HCT116 (cell line): ENCODE measurements around the gene CD58. TPM values are rescaled to one million over a fixed set of nuclear protein-coding genes. Genes with fewer than 3 reads are reported as not detected.
A peak's percentile ranks its signal among the peaks of the same experiment; 100 is the strongest.
"Not testable (repeated sequence)": the region's sequence is repeated elsewhere in the genome, so short reads cannot be mapped to it uniquely, and the experiment has no call there.

Experiments
- ATAC-seq: fragments of 200-7000 bp; cut with Tn5 transposase; 2 replicates; pipeline ENCODE4 v1.9.1; 2020; ENCODE audit warnings: mild to moderate bottlenecking, moderate library complexity
- BruUV-seq: library from RNA; stranded (reverse); fragments of 400-500 nt; replicated peaks from 2 replicates; lab custom pipeline; 2021; lab: Mats Ljungman, UMichigan
- CTCF ChIA-PET: fragments of 300-600 bp; sonication (Branson Sonifier 250); formaldehyde crosslinking; loops from one replicate; lab custom pipeline; 2021; ENCODE audit warnings: antibody characterized with exemption; lab: Charles Lee
- POLR2A ChIA-PET: fragments of 300-600, 350-600 bp; sonication (Branson Sonifier 250); formaldehyde crosslinking; loops from one replicate; lab custom pipeline; 2021; ENCODE audit warnings: antibody characterized with exemption; lab: Charles Lee
- RAD21 ChIA-PET, 2 experiments: fragments of 300-600 bp; sonication (Branson Sonifier 250); formaldehyde crosslinking; loops; one replicate each; lab custom pipeline; 2023; ENCODE audit warnings: low total read pairs in 2 of 2; ENCODE audit not compliant: uncharacterized antibody in 2 of 2, unreplicated experiment in 2 of 2, low non-redundant PET in 1 of 2; lab: Charles Lee
- DNase-seq: peaks from one replicate; pipeline ENCODE4 v3.0.0-alpha.2; 2010; ENCODE audit warnings: low read depth, low spot score
- H2AFZ ChIP-seq: fragments of 200-600 bp; shearing (Covaris generic), sonication (generic); 2 replicates; pipeline ENCODE4 v1.6.1; 2017; ENCODE audit warnings: low read depth, mixed run types, mixed read lengths, antibody characterized with exemption, low read length; ENCODE audit not compliant: poor library complexity, severe bottlenecking
- H3K27ac ChIP-seq: 2 replicates; pipeline ENCODE4 v1.5.1; 2012; ENCODE audit warnings: low read depth, low read length
- H3K27me3 ChIP-seq: fragments of 200-600 bp; sonication (generic); 2 replicates; pipeline ENCODE4 v1.6.1; 2016; ENCODE audit warnings: mixed run types, low read length, mixed read lengths; ENCODE audit not compliant: insufficient read depth
- H3K36me3 ChIP-seq, 2 experiments: fragments of 200-500 bp in 1 of 2; fragments of 200-600 bp in 1 of 2; sonication (Bioruptor generic) in 1 of 2; sonication (generic) in 1 of 2; 2 replicates each; pipeline versions ENCODE4 v1.5.1 to v1.6.1; 2014 to 2016; ENCODE audit warnings: low read length in 2 of 2, inconsistent platforms in 1 of 2, mixed read lengths in 1 of 2, mixed run types in 1 of 2; ENCODE audit not compliant: insufficient read depth in 2 of 2, control insufficient read depth in 1 of 2
- H3K4me1 ChIP-seq, 2 experiments: fragments of 200-600 bp in 1 of 2; sonication (generic) in 1 of 2; 2 replicates each; pipeline versions ENCODE4 v1.5.1 to v1.6.1; 2012 to 2017; ENCODE audit warnings: low read length in 2 of 2, inconsistent platforms in 1 of 2, mild to moderate bottlenecking in 1 of 2, mixed read lengths in 1 of 2, mixed run types in 1 of 2, moderate library complexity in 1 of 2; ENCODE audit not compliant: insufficient read depth in 2 of 2, control insufficient read depth in 1 of 2
- H3K4me2 ChIP-seq: fragments of 200-600 bp; sonication (generic); 2 replicates; pipeline ENCODE4 v1.6.1; 2017; ENCODE audit warnings: mixed run types, low read length, mixed read lengths
- H3K4me3 ChIP-seq, 2 experiments: fragments of 200-600 bp in 1 of 2; sonication (generic) in 1 of 2; replicated peaks in 1 of 2; 2 replicates each; pipeline ENCODE4 v1.5.1; 2011 to 2016; ENCODE audit warnings: low read length in 2 of 2, control low read depth in 1 of 2, low read depth in 1 of 2, mild to moderate bottlenecking in 1 of 2, mixed read lengths in 1 of 2, mixed run types in 1 of 2
- H3K79me2 ChIP-seq: fragments of 200-600 bp; sonication (generic); 2 replicates; pipeline ENCODE4 v1.6.1; 2017; ENCODE audit warnings: mild to moderate bottlenecking, mixed run types, low read length, moderate library complexity, mixed read lengths; ENCODE audit not compliant: insufficient read depth
- H3K9ac ChIP-seq: fragments of 200-600 bp; sonication (generic); 2 replicates; pipeline ENCODE4 v1.6.1; 2016; ENCODE audit warnings: low read length, mixed read lengths
- H3K9me2 ChIP-seq: fragments of 200-600 bp; sonication (generic), shearing (Covaris generic); 2 replicates; pipeline ENCODE4 v1.6.1; 2017; ENCODE audit warnings: mixed run types, mild to moderate bottlenecking, moderate library complexity; ENCODE audit not compliant: insufficient read depth
- H3K9me3 ChIP-seq, 2 experiments: fragments of 200-500 bp in 1 of 2; fragments of 200-600 bp in 1 of 2; sonication (Bioruptor generic) in 1 of 2; sonication (generic) in 1 of 2; 2 replicates each; pipeline ENCODE4 v1.6.1; 2014 to 2017; ENCODE audit warnings: low read length in 2 of 2, mixed read lengths in 2 of 2, inconsistent platforms in 1 of 2, low read depth in 1 of 2, mild to moderate bottlenecking in 1 of 2, mixed run types in 1 of 2, moderate library complexity in 1 of 2; ENCODE audit not compliant: control insufficient read depth in 1 of 2, insufficient read depth in 1 of 2
- H4K20me1 ChIP-seq: fragments of 200-600 bp; sonication (generic), shearing (Covaris generic); 2 replicates; pipeline ENCODE4 v1.6.1; 2017; ENCODE audit warnings: mixed run types, mild to moderate bottlenecking, moderate library complexity; ENCODE audit not compliant: insufficient read depth
- RAD21 ChIP-seq: IDR thresholded peaks from 2 replicates; pipeline ENCODE4 v1.6.1; 2012; ENCODE audit warnings: low read depth, mild to moderate bottlenecking
- intact Hi-C: fragments of 100-400 bp; cut with micrococcal nuclease; formaldehyde crosslinking; loops from 2 replicates; pipeline ENCODE4 v1.10.0; 2022
- total RNA-seq: library from RNA; stranded (reverse); gene quantifications from one replicate; pipeline ENCODE4 v1.2.1, GENCODE V29; 2021; ENCODE audit not compliant: unreplicated experiment
- TF ChIP-seq, protein P1 (sequence below), 3 experiments: fragments of 200-600 bp in 1 of 3; sonication (generic) in 1 of 3; IDR thresholded peaks in 2 of 3; conservative IDR thresholded peaks in 1 of 3; 2 replicates each; pipeline ENCODE4 v1.5.1; 2012 to 2017; ENCODE audit warnings: low read depth in 2 of 3, low read length in 2 of 3, antibody characterized with exemption in 1 of 3, borderline replicate concordance in 1 of 3, control low read depth in 1 of 3, mild to moderate bottlenecking in 1 of 3, mixed read lengths in 1 of 3, mixed run types in 1 of 3, moderate library complexity in 1 of 3; ENCODE audit not compliant: insufficient read depth in 1 of 3

The CD58 gene
- total RNA-seq, 1 experiment from 2014 or later, result 18.0 TPM

DNA sequence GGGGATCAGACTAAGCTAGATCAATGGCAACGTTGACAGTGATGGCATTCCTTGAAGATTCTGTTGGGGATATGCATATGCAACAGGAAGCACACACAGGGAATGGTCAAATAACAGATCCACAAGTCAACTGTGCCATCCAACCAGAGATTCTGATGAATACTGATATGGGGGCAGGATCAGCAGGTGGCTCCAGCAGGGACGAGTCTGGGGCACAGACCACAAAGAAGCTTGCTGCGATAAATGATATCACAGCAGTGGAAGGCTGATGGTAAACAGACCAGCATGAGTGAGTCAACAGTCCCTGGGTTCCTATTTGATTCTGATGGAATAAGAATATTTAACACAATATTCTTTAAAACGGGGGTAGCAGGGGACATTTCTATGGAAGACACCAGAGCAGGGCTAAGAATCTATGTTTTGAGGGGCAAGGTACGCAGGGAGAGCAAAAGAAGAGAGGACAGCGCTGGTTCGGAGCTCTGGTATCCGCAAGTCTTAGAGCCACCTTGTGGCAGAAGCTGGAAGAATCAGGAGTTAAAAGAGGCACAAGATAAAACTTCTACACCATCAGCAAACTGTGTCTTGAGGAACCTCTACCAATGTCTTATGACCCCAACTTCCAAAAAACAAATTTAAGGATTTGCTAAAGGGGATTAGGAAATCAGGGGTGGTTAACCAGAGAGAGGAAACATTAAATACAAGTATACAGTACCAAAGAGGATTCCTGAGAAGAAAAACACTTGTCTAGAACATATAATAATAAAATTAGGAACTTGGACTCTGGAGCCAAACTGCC is 25.3 kb upstream of the CD58 start:
- H3K36me3 ChIP-seq, intact Hi-C loops, POLR2A ChIA-PET, H3K9me2 ChIP-seq, H3K4me1 ChIP-seq, H3K27me3 ChIP-seq, H2AFZ ChIP-seq, BruUV-seq, H3K4me3 ChIP-seq, H3K9ac ChIP-seq, H4K20me1 ChIP-seq, H3K27ac ChIP-seq, H3K79me2 ChIP-seq, H3K9me3 ChIP-seq: not testable (repeated sequence)
- ChIA-PET RAD21 (interaction anchor here in 1 of 2 experiments (1.6 kb wide), 1 partner anchor 21 kb away, joined by 8 read pairs; no protein-coding TSS in a partner anchor), CTCF (interaction anchor here (0.5 to 2.7 kb wide), 12 partner anchors 12 to 801 kb away, joined by 3 to 28 read pairs (median 4); partner anchors contain the start of genes CD58, IGSF3 and TTF2)
- H3K4me2 ChIP-seq, result peak overlapping the region; percentile 17; the same call in 1 of the 2 replicates
- ATAC-seq (peak; percentile 84), DNase-seq (peak; percentile 6)
- TF ChIP-seq, protein P1, sequence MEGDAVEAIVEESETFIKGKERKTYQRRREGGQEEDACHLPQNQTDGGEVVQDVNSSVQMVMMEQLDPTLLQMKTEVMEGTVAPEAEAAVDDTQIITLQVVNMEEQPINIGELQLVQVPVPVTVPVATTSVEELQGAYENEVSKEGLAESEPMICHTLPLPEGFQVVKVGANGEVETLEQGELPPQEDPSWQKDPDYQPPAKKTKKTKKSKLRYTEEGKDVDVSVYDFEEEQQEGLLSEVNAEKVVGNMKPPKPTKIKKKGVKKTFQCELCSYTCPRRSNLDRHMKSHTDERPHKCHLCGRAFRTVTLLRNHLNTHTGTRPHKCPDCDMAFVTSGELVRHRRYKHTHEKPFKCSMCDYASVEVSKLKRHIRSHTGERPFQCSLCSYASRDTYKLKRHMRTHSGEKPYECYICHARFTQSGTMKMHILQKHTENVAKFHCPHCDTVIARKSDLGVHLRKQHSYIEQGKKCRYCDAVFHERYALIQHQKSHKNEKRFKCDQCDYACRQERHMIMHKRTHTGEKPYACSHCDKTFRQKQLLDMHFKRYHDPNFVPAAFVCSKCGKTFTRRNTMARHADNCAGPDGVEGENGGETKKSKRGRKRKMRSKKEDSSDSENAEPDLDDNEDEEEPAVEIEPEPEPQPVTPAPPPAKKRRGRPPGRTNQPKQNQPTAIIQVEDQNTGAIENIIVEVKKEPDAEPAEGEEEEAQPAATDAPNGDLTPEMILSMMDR (IDR thresholded peaks at IDR 0.05 in 2 of 3, conservative IDR thresholded peaks at IDR 0.05 in 1 of 3; ENCODE audit: borderline replicate concordance in 1 of 3, insufficient read depth in 1 of 3, low read depth in 2 of 3, low read length in 2 of 3), result peak; percentile 28 to 50 (median 46); a peak in 4 of 6 replicates
- TF ChIP-seq RAD21, result peak; percentile 38

DNA sequence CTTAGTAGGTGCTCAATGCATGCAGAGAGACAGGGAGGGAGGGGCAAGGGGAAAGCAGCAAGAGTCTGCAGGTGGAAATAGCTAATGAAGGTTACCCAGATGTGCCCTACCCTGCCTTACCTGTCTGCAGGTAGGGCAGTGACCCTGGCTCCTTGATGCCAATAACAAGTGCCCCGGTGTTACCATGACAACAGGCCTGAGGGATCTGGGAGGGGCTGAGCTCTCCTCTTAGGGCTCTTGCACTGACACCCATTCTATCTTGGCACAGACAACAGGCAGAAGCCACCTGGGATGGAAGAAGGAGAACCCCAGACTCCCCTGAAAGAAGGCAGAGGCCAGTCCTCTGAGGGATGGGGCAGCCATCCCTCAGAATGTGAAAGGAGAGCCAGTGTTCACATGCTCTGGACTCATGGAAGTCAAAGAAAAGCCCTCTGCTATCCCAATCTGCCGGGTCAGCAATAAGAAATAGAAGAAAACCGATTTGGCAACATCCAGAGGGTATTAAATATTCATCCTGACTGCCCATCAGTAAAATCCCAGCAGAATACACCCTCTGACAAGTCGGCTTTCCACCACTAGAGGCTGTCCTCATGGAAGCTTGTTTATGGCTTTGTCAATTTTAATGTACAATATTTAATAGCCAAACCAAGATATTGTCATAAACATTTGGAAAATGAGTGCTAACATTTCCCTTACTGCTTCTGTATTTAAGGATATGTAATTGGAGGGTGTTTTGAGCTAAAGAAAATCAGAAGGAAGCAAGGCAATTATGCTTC is 24.4 kb upstream of the CD58 start:
- H3K4me1 ChIP-seq, H2AFZ ChIP-seq, BruUV-seq, H3K36me3 ChIP-seq, H3K79me2 ChIP-seq, H3K9me3 ChIP-seq, intact Hi-C loops, H3K27me3 ChIP-seq, H3K27ac ChIP-seq, H3K4me2 ChIP-seq, H3K9me2 ChIP-seq, POLR2A ChIA-PET, H3K4me3 ChIP-seq, H3K9ac ChIP-seq, H4K20me1 ChIP-seq, DNase-seq: not testable (repeated sequence)
- ATAC-seq, result peak; percentile 74
- ChIA-PET RAD21 (interaction anchor here in 1 of 2 experiments (1.6 kb wide), 1 partner anchor 20 kb away, joined by 8 read pairs; no protein-coding TSS in a partner anchor), CTCF (interaction anchor here (0.5 to 2.7 kb wide), 14 partner anchors 11 to 802 kb away, joined by 3 to 28 read pairs (median 4); partner anchors contain the start of genes CD58, IGSF3 and TTF2)
- TF ChIP-seq, protein P1 (IDR thresholded peaks at IDR 0.05 in 2 of 3, conservative IDR thresholded peaks at IDR 0.05 in 1 of 3; ENCODE audit: borderline replicate concordance in 1 of 3, insufficient read depth in 1 of 3, low read depth in 2 of 3, low read length in 2 of 3), result peak; percentile 14 to 36 (median 33); a peak in 4 of 6 replicates

DNA sequence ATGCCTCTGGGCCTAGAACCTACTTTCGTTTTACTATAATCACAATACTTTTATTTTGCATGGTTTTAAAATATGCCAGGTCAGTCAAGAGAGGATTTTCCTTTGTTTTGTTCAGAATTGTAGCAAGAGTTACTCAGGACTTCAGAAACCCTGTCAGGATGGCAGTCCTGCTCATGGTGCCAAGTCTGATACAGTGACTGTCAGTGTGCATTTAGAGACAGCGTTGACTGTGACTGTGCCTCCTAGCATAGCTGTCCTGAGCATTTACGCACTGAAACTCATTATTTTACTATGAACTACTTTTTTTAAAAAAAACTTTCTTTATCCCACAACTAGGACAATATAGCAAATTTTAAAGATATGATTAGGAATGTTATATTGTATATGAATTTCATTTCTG is 23.2 kb upstream of the CD58 start:
- H3K27ac ChIP-seq, H2AFZ ChIP-seq, H3K36me3 ChIP-seq, intact Hi-C loops, CTCF ChIA-PET, H3K79me2 ChIP-seq, H3K4me3 ChIP-seq, H3K27me3 ChIP-seq, H3K9me3 ChIP-seq, H3K9ac ChIP-seq, RAD21 ChIA-PET, POLR2A ChIA-PET, H4K20me1 ChIP-seq, H3K4me2 ChIP-seq, DNase-seq, H3K9me2 ChIP-seq, ATAC-seq, BruUV-seq: not testable (repeated sequence)
- peaks cover 5 to 16% of the 10 kb centered on the region in 2 experiments; a peak in 3 of 4 replicates for H3K4me1 ChIP-seq
